ENCODE measurements around the gene DRC7.
"Not testable (repeated sequence)": the region's sequence is repeated elsewhere in the genome, so short reads cannot be mapped to it uniquely, and the experiment has no call there.

Gene DRC7

GRCh38 chr16:57701759-57702371 is 7.3 kb downstream of the DRC7 start:
- no peak overlapping the region for H3K4me3 ChIP-seq (ENCODE audit: low read length)
- H3K27me3 ChIP-seq (ENCODE audit: insufficient read depth, low read length) = no peaks in the 10 kb centered on the region
- no peaks in the 10 kb centered on the region for H3K36me3 ChIP-seq (ENCODE audit: insufficient read depth, low read depth, low read length)
- no peak overlapping the region for H3K27ac ChIP-seq (ENCODE audit: low read length)
- H3K9ac ChIP-seq (ENCODE audit: low read depth, low read length) = no peak overlapping the region
- 0 out of 2 replicates have a peak, but pooled peaks cover 2% of the 10 kb centered on the region for H3K4me1 ChIP-seq (ENCODE audit: insufficient read depth, low read length)
- no peaks in the 10 kb centered on the region for H3K9me3 ChIP-seq (ENCODE audit: insufficient read depth, low read depth, low read length)

- Histone ChIP-seq H3K36me3 (ENCODE audit: insufficient read depth, low read depth, low read length) (no peaks in the 10 kb centered on the region), H3K4me1 (ENCODE audit: insufficient read depth, low read length) (0 out of 2 replicates have a peak, but pooled peaks cover 2% of the 10 kb centered on the region), H3K9ac (ENCODE audit: low read depth, low read length) (no peak overlapping the region), H3K9me3 (ENCODE audit: insufficient read depth, low read depth, low read length) (no peaks in the 10 kb centered on the region), H3K27ac (ENCODE audit: low read length) (no peak overlapping the region), H3K27me3 (ENCODE audit: insufficient read depth, low read length) (no peaks in the 10 kb centered on the region), H3K4me3 (ENCODE audit: low read length) (no peak overlapping the region)
These were observed 8.9 kb downstream of the DRC7 start for GRCh38 chr16:57703416-57704010.

GRCh38 chr16:57704011-57704904 is 9.7 kb downstream of the DRC7 start:
- H3K27ac ChIP-seq (ENCODE audit: low read length) = no peak overlapping the region
- no peaks in the 10 kb centered on the region for H3K9me3 ChIP-seq (ENCODE audit: insufficient read depth, low read depth, low read length)
- 0 out of 2 replicates have a peak, but pooled peaks cover 2% of the 10 kb centered on the region for H3K4me1 ChIP-seq (ENCODE audit: insufficient read depth, low read length)
- no peak overlapping the region for H3K9ac ChIP-seq (ENCODE audit: low read depth, low read length)
- no peaks in the 10 kb centered on the region for H3K36me3 ChIP-seq (ENCODE audit: insufficient read depth, low read depth, low read length)
- no peak overlapping the region for H3K4me3 ChIP-seq (ENCODE audit: low read length)
- H3K27me3 ChIP-seq (ENCODE audit: insufficient read depth, low read length) = no peaks in the 10 kb centered on the region

GRCh38 chr16:57704905-57705852 is 10.6 kb downstream of the DRC7 start:
- Histone ChIP-seq H3K4me3 (ENCODE audit: low read length) (no peak overlapping the region), H3K9me3 (ENCODE audit: insufficient read depth, low read depth, low read length) (no peaks in the 10 kb centered on the region), H3K4me1 (ENCODE audit: insufficient read depth, low read length) (0 out of 2 replicates have a peak, but pooled peaks cover 2% of the 10 kb centered on the region), H3K36me3 (ENCODE audit: insufficient read depth, low read depth, low read length) (no peaks in the 10 kb centered on the region), H3K27me3 (ENCODE audit: insufficient read depth, low read length) (no peaks in the 10 kb centered on the region), H3K27ac (ENCODE audit: low read length) (no peak overlapping the region), H3K9ac (ENCODE audit: low read depth, low read length) (no peak overlapping the region)

- Histone ChIP-seq H3K9me3 (ENCODE audit: insufficient read depth, low read depth, low read length) (no peaks in the 10 kb centered on the region), H3K4me3 (ENCODE audit: low read length) (no peak overlapping the region), H3K27me3 (ENCODE audit: insufficient read depth, low read length) (no peaks in the 10 kb centered on the region)
These were observed 12.1 kb downstream of the DRC7 start for GRCh38 chr16:57706717-57707116.

GRCh38 chr16:57707331-57707730 is 12.7 kb downstream of the DRC7 start:
- Histone ChIP-seq H3K9me3 (ENCODE audit: insufficient read depth, low read depth, low read length) (no peaks in the 10 kb centered on the region), H3K4me3 (ENCODE audit: low read length) (no peak overlapping the region), H3K27me3 (ENCODE audit: insufficient read depth, low read length) (no peaks in the 10 kb centered on the region), H3K36me3 (ENCODE audit: insufficient read depth, low read depth, low read length) (no peaks in the 10 kb centered on the region), H3K27ac (ENCODE audit: low read length) (no peak overlapping the region), H3K4me1 (ENCODE audit: insufficient read depth, low read length) (0 out of 2 replicates have a peak, but pooled peaks cover 2% of the 10 kb centered on the region), H3K9ac (ENCODE audit: low read depth, low read length) (no peak overlapping the region)

More at GRCh38 chr16:57706717-57707116, 12.1 kb downstream of the DRC7 start:
- 0 out of 2 replicates have a peak, but pooled peaks cover 2% of the 10 kb centered on the region for H3K4me1 ChIP-seq (ENCODE audit: insufficient read depth, low read length)
- no peak overlapping the region for H3K9ac ChIP-seq (ENCODE audit: low read depth, low read length)
- no peaks in the 10 kb centered on the region for H3K36me3 ChIP-seq (ENCODE audit: insufficient read depth, low read depth, low read length)
- no peak overlapping the region for H3K27ac ChIP-seq (ENCODE audit: low read length)

GRCh38 chr16:57708168-57708567 is 13.6 kb downstream of the DRC7 start:
- no peaks in the 10 kb centered on the region for H3K9me3 ChIP-seq (ENCODE audit: insufficient read depth, low read depth, low read length)
- H3K27ac ChIP-seq (ENCODE audit: low read length) = no peak overlapping the region
- no peak overlapping the region for H3K4me3 ChIP-seq (ENCODE audit: low read length)
- no peaks in the 10 kb centered on the region for H3K36me3 ChIP-seq (ENCODE audit: insufficient read depth, low read depth, low read length)
- 0 out of 2 replicates have a peak, but pooled peaks cover 2% of the 10 kb centered on the region for H3K4me1 ChIP-seq (ENCODE audit: insufficient read depth, low read length)
- no peaks in the 10 kb centered on the region for H3K27me3 ChIP-seq (ENCODE audit: insufficient read depth, low read length)
- H3K9ac ChIP-seq (ENCODE audit: low read depth, low read length) = no peak overlapping the region

- no peaks in the 10 kb centered on the region for H3K4me1 ChIP-seq (ENCODE audit: insufficient read depth, low read length)
- H3K27me3 ChIP-seq (ENCODE audit: insufficient read depth, low read length) = no peaks in the 10 kb centered on the region
- H3K9me3 ChIP-seq (ENCODE audit: insufficient read depth, low read depth, low read length) = no peaks in the 10 kb centered on the region
- no peak overlapping the region for H3K9ac ChIP-seq (ENCODE audit: low read depth, low read length)
- H3K27ac ChIP-seq (ENCODE audit: low read length) = no peak overlapping the region
- no peak overlapping the region for H3K4me3 ChIP-seq (ENCODE audit: low read length)
- H3K36me3 ChIP-seq (ENCODE audit: insufficient read depth, low read depth, low read length) = no peaks in the 10 kb centered on the region
These were observed 15.1 kb downstream of the DRC7 start for GRCh38 chr16:57709663-57710062.

GRCh38 chr16:57711346-57711745 is 16.7 kb downstream of the DRC7 start:
- H3K36me3 ChIP-seq (ENCODE audit: insufficient read depth, low read depth, low read length) = no peaks in the 10 kb centered on the region
- H3K4me1 ChIP-seq (ENCODE audit: insufficient read depth, low read length) = no peaks in the 10 kb centered on the region
- H3K27ac ChIP-seq (ENCODE audit: low read length) = no peak overlapping the region
- H3K4me3 ChIP-seq (ENCODE audit: low read length) = no peak overlapping the region
- H3K27me3 ChIP-seq (ENCODE audit: insufficient read depth, low read length) = no peaks in the 10 kb centered on the region
- H3K9me3 ChIP-seq (ENCODE audit: insufficient read depth, low read depth, low read length) = no peaks in the 10 kb centered on the region
- no peak overlapping the region for H3K9ac ChIP-seq (ENCODE audit: low read depth, low read length)

GRCh38 chr16:57711993-57712392 is 17.4 kb downstream of the DRC7 start:
- Histone ChIP-seq H3K4me3 (ENCODE audit: low read length) (no peak overlapping the region), H3K9ac (ENCODE audit: low read depth, low read length) (no peak overlapping the region), H3K9me3 (ENCODE audit: insufficient read depth, low read depth, low read length) (no peaks in the 10 kb centered on the region), H3K4me1 (ENCODE audit: insufficient read depth, low read length) (no peaks in the 10 kb centered on the region), H3K36me3 (ENCODE audit: insufficient read depth, low read depth, low read length) (no peaks in the 10 kb centered on the region), H3K27me3 (ENCODE audit: insufficient read depth, low read length) (no peaks in the 10 kb centered on the region), H3K27ac (ENCODE audit: low read length) (no peak overlapping the region)

- not testable (repeated sequence) for H3K4me1 ChIP-seq (ENCODE audit: insufficient read depth, low read length); H3K9me3 ChIP-seq (ENCODE audit: insufficient read depth, low read depth, low read length); H3K9ac ChIP-seq (ENCODE audit: low read depth, low read length); H3K27me3 ChIP-seq (ENCODE audit: insufficient read depth, low read length); H3K27ac ChIP-seq (ENCODE audit: low read length); H3K4me3 ChIP-seq (ENCODE audit: low read length); H3K36me3 ChIP-seq (ENCODE audit: insufficient read depth, low read depth, low read length)
These were observed 18.0 kb downstream of the DRC7 start for GRCh38 chr16:57712569-57712968.
